Liver (tissue), 3 donors: Measurements from ENCODE around the gene DCAF11.

Experiments
- EGR1 ChIP-seq, 2 donors: IDR thresholded peaks; 2 replicates each; pipeline ENCODE4 v1.6.1; 2016 to 2018; ENCODE audit warnings: antibody characterized with exemption in 2 of 2, low read depth in 2 of 2
- FOXA1 ChIP-seq: IDR thresholded peaks from 2 replicates; pipeline ENCODE4 v1.6.1; 2016; ENCODE audit warnings: antibody characterized with exemption
- HNF4G ChIP-seq: IDR thresholded peaks from 2 replicates; pipeline ENCODE4 v1.6.1; 2016; ENCODE audit warnings: antibody characterized with exemption
- JUND ChIP-seq, 2 donors: IDR thresholded peaks; 2 replicates each; pipeline ENCODE4 v1.6.1; 2016; ENCODE audit warnings: antibody characterized with exemption in 2 of 2
- RAD21 ChIP-seq, 2 donors: IDR thresholded peaks; 2 replicates each; pipeline ENCODE4 v1.6.1; 2016; ENCODE audit warnings: antibody characterized with exemption in 2 of 2, mild to moderate bottlenecking in 2 of 2
- RXRA ChIP-seq, 2 donors: IDR thresholded peaks; 2 replicates each; pipeline ENCODE4 v1.6.1; 2017 to 2018; ENCODE audit warnings: antibody characterized with exemption in 2 of 2, mild to moderate bottlenecking in 1 of 2
- SP1 ChIP-seq: IDR thresholded peaks from 2 replicates; pipeline ENCODE4 v1.6.1; 2018; ENCODE audit warnings: antibody characterized with exemption, mild to moderate bottlenecking
- TAF1 ChIP-seq: conservative IDR thresholded peaks from 2 replicates; pipeline ENCODE4 v1.6.1; 2016; ENCODE audit warnings: antibody characterized with exemption, mild to moderate bottlenecking
- YY1 ChIP-seq: IDR thresholded peaks from 2 replicates; pipeline ENCODE4 v1.6.1; 2016; ENCODE audit warnings: antibody characterized with exemption, mild to moderate bottlenecking
- TF ChIP-seq, protein P1 (sequence below): fragments of 150-350 bp; IDR thresholded peaks from 2 replicates; pipeline ENCODE4 v1.5.1; 2017; ENCODE audit warnings: improper control_type of control experiment, low read depth, low read length; ENCODE audit not compliant: missing input control
- TF ChIP-seq, protein P2 (sequence below): IDR thresholded peaks from 2 replicates; pipeline ENCODE4 v1.6.1; 2016; ENCODE audit warnings: antibody characterized with exemption
- TF ChIP-seq, protein P3 (sequence below): IDR thresholded peaks from 2 replicates; pipeline ENCODE4 v1.6.1; 2016; ENCODE audit warnings: antibody characterized with exemption
- TF ChIP-seq, protein P4 (sequence below): IDR thresholded peaks from 2 replicates; pipeline ENCODE4 v1.6.1; 2016; ENCODE audit warnings: antibody characterized with exemption
- donor health status: healthy.
- donor health status: healthy.

DNA sequence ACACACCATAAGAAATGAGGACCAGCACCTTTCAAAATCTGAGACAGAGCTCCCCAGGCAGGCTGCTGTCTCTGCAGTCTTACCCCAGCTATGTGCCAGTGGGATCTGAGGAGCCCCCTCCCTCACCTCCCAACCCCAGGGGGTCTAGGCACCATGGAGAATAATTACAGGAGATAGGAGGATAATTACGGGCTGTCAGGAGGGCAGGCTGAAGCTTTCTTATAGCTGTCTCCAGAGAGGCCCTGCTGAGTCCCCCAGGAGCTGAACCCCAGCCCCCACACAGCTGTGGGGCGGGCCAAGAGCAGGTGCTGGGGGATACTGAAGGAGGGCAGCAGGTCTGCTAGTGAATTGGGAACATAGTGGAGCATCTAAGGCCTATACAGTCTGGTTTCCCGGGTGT is 36.4 kb upstream of the DCAF11 start:
- TF ChIP-seq, protein P1, sequence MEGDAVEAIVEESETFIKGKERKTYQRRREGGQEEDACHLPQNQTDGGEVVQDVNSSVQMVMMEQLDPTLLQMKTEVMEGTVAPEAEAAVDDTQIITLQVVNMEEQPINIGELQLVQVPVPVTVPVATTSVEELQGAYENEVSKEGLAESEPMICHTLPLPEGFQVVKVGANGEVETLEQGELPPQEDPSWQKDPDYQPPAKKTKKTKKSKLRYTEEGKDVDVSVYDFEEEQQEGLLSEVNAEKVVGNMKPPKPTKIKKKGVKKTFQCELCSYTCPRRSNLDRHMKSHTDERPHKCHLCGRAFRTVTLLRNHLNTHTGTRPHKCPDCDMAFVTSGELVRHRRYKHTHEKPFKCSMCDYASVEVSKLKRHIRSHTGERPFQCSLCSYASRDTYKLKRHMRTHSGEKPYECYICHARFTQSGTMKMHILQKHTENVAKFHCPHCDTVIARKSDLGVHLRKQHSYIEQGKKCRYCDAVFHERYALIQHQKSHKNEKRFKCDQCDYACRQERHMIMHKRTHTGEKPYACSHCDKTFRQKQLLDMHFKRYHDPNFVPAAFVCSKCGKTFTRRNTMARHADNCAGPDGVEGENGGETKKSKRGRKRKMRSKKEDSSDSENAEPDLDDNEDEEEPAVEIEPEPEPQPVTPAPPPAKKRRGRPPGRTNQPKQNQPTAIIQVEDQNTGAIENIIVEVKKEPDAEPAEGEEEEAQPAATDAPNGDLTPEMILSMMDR = no peak
- TF ChIP-seq, protein P2, sequence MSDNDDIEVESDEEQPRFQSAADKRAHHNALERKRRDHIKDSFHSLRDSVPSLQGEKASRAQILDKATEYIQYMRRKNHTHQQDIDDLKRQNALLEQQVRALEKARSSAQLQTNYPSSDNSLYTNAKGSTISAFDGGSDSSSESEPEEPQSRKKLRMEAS = no peak
- TF ChIP-seq, protein P3, sequence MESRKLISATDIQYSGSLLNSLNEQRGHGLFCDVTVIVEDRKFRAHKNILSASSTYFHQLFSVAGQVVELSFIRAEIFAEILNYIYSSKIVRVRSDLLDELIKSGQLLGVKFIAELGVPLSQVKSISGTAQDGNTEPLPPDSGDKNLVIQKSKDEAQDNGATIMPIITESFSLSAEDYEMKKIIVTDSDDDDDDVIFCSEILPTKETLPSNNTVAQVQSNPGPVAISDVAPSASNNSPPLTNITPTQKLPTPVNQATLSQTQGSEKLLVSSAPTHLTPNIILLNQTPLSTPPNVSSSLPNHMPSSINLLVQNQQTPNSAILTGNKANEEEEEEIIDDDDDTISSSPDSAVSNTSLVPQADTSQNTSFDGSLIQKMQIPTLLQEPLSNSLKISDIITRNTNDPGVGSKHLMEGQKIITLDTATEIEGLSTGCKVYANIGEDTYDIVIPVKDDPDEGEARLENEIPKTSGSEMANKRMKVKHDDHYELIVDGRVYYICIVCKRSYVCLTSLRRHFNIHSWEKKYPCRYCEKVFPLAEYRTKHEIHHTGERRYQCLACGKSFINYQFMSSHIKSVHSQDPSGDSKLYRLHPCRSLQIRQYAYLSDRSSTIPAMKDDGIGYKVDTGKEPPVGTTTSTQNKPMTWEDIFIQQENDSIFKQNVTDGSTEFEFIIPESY = no peak
- TF ChIP-seq, protein P4, sequence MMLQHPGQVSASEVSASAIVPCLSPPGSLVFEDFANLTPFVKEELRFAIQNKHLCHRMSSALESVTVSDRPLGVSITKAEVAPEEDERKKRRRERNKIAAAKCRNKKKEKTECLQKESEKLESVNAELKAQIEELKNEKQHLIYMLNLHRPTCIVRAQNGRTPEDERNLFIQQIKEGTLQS = no peak
- TF ChIP-seq SP1 = no peak
- TF ChIP-seq TAF1 = no peak
- no peak for TF ChIP-seq EGR1 (IDR thresholded peaks at IDR 0.05; ENCODE audit: low read depth in 2 of 2)
- no peak for TF ChIP-seq RAD21 (IDR thresholded peaks at IDR 0.05)
- TF ChIP-seq YY1 = no peak
- no peak for TF ChIP-seq HNF4G
- no peak for TF ChIP-seq RXRA (IDR thresholded peaks at IDR 0.05)
- TF ChIP-seq FOXA1 = no peak
- no peak for TF ChIP-seq JUND (IDR thresholded peaks at IDR 0.05)
